22Rv1 (cell line): ENCODE measurements around the gene RPL7L1.

Source experiments
- ZFX ChIP-seq: fragments of 450-650 bp; IDR thresholded peaks from 2 replicates; pipeline ENCODE4 v1.6.1; 2017; ENCODE audit warnings: antibody characterized with exemption, borderline replicate concordance
- TF ChIP-seq, protein P1 (sequence below): fragments of 450-650 bp; IDR thresholded peaks from 2 replicates; pipeline ENCODE4 v1.5.1; 2017; ENCODE audit warnings: mild to moderate bottlenecking

DNA sequence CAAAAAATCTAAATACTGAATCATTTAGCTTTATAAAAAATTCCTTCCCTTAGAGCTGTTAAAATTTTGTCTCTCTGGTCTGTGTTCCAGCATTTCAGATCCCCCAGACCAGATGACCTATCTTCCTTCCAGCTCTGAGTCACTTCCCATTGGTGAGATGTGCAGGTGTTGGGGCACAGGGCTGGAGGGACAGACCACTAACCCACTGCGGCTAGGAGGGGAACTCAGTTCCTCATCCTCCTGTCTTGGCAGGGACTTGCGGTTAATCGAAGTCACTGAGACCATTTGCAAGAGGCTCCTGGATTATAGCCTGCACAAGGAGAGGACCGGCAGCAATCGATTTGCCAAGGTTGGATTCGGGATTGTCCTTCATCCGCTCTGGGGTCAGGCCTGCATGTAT is 55.9 kb downstream of the RPL7L1 start:
- TF ChIP-seq, protein P1, sequence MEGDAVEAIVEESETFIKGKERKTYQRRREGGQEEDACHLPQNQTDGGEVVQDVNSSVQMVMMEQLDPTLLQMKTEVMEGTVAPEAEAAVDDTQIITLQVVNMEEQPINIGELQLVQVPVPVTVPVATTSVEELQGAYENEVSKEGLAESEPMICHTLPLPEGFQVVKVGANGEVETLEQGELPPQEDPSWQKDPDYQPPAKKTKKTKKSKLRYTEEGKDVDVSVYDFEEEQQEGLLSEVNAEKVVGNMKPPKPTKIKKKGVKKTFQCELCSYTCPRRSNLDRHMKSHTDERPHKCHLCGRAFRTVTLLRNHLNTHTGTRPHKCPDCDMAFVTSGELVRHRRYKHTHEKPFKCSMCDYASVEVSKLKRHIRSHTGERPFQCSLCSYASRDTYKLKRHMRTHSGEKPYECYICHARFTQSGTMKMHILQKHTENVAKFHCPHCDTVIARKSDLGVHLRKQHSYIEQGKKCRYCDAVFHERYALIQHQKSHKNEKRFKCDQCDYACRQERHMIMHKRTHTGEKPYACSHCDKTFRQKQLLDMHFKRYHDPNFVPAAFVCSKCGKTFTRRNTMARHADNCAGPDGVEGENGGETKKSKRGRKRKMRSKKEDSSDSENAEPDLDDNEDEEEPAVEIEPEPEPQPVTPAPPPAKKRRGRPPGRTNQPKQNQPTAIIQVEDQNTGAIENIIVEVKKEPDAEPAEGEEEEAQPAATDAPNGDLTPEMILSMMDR = no peak
- no peak for TF ChIP-seq ZFX
